SU-DHL-6 (cell line): ENCODE results near the gene MCF2L2.

Experiments used
- H2AFZ ChIP-seq: fragments of 200-600 bp; sonication (generic); 2 replicates; pipeline ENCODE4 v1.6.1; 2014; ENCODE audit warnings: low read depth, mild to moderate bottlenecking, moderate library complexity, mixed read lengths, antibody characterized with exemption, low read length; ENCODE audit not compliant: severe bottlenecking
- H3F3A ChIP-seq: fragments of 200-600 bp; shearing (Covaris generic); 2 replicates; pipeline ENCODE4 v1.6.0; 2016; ENCODE audit warnings: antibody characterized with exemption, mild to moderate bottlenecking; ENCODE audit not compliant: insufficient read depth
- H3K27ac ChIP-seq: fragments of 200-600 bp; sonication (generic); 2 replicates; pipeline ENCODE4 v1.5.1; 2016; ENCODE audit warnings: low read depth, mild to moderate bottlenecking, low read length, moderate library complexity, mixed read lengths
- H3K27me3 ChIP-seq: fragments of 200-600 bp; sonication (generic), shearing (Covaris generic); 2 replicates; pipeline ENCODE4 v1.6.0; 2014; ENCODE audit warnings: mild to moderate bottlenecking, low read length
- H3K36me3 ChIP-seq: fragments of 200-600 bp; sonication (generic); 2 replicates; pipeline ENCODE4 v1.6.1; 2014; ENCODE audit warnings: mild to moderate bottlenecking, low read length, mixed read lengths
- H3K4me2 ChIP-seq: fragments of 300-600, 200-600 bp; shearing (Covaris generic), sonication (generic); 2 replicates; pipeline ENCODE4 v1.6.0; 2014; ENCODE audit warnings: low read length, low read depth, mild to moderate bottlenecking; ENCODE audit not compliant: poor library complexity, severe bottlenecking
- H3K4me3 ChIP-seq: fragments of 200-600 bp; sonication (generic); 2 replicates; pipeline ENCODE4 v1.5.1; 2014; ENCODE audit warnings: antibody characterized with exemption, low read length, mild to moderate bottlenecking, mixed read lengths; ENCODE audit not compliant: insufficient read depth, poor library complexity, severe bottlenecking
- H3K79me2 ChIP-seq: fragments of 200-600 bp; sonication (generic); 2 replicates; pipeline ENCODE4 v1.6.1; 2014; ENCODE audit warnings: mild to moderate bottlenecking, low read length, moderate library complexity; ENCODE audit not compliant: insufficient read depth
- H3K9ac ChIP-seq: fragments of 200-600 bp; sonication (generic); 2 replicates; pipeline ENCODE4 v1.7.0; 2014; ENCODE audit warnings: mild to moderate bottlenecking, low read length
- H3K9me2 ChIP-seq: fragments of 200-600 bp; sonication (generic); replicated peaks from 2 replicates; pipeline ENCODE4 v1.6.1; 2014; ENCODE audit warnings: low read length; ENCODE audit not compliant: insufficient read depth
- H3K9me3 ChIP-seq: fragments of 200-600 bp; sonication (generic); 2 replicates; pipeline ENCODE4 v1.6.1; 2014; ENCODE audit warnings: low read length, mixed read lengths; ENCODE audit not compliant: insufficient read depth
- H4K20me1 ChIP-seq: fragments of 200-600 bp; sonication (generic); 2 replicates; pipeline ENCODE4 v1.6.1; 2014; ENCODE audit warnings: low read depth, mild to moderate bottlenecking, antibody characterized with exemption, low read length, moderate library complexity, mixed read lengths
- CTCF ChIP-seq: fragments of 200-600 bp; sonication (generic); IDR thresholded peaks from one replicate; pipeline ENCODE4 v1.5.1; 2017; ENCODE audit warnings: antibody characterized with exemption, mild to moderate bottlenecking, low read length, moderate library complexity; ENCODE audit not compliant: insufficient read depth, poor library complexity, severe bottlenecking
- EZH2phosphoT487 ChIP-seq: fragments of 200-600 bp; sonication (generic), shearing (Covaris generic); conservative IDR thresholded peaks from 2 replicates; pipeline ENCODE4 v1.6.1; 2018; ENCODE audit warnings: mild to moderate bottlenecking, antibody characterized with exemption, low read length, moderate library complexity, mixed read lengths

MCF2L2 gene

GRCh38 chr3:183210341-183210740 is 218.1 kb downstream of the MCF2L2 start:
- no peak overlapping the region for H3K4me2 ChIP-seq

GRCh38 chr3:183208800-183209199 is 219.6 kb downstream of the MCF2L2 start:
- H3K9me3 ChIP-seq = peaks cover 1% of the 10 kb centered on the region; the same call in 1 of the 2 replicates
- no peak overlapping the region for H3K4me2 ChIP-seq
- TF ChIP-seq CTCF (no peak), EZH2phosphoT487 (no peak)
- no peaks in the 10 kb centered on the region for H3K79me2 ChIP-seq
- no peaks in the 10 kb centered on the region for H3F3A ChIP-seq
- H3K4me3 ChIP-seq = no peak overlapping the region
- no peak overlapping the region for H3K27ac ChIP-seq
- H2AFZ ChIP-seq = no peak overlapping the region
- no peaks in the 10 kb centered on the region for H4K20me1 ChIP-seq
- no peaks in the 10 kb centered on the region for H3K36me3 ChIP-seq
- H3K9ac ChIP-seq = no peak overlapping the region
- no peaks in the 10 kb centered on the region for H3K9me2 ChIP-seq
- H3K27me3 ChIP-seq = no peaks in the 10 kb centered on the region

More at GRCh38 chr3:183210341-183210740, 218.1 kb downstream of the MCF2L2 start:
- no peaks in the 10 kb centered on the region for H3F3A ChIP-seq
- no peaks in the 10 kb centered on the region for H3K36me3 ChIP-seq
- no peaks in the 10 kb centered on the region for H3K79me2 ChIP-seq
- no peak overlapping the region for H3K4me3 ChIP-seq
- H3K27me3 ChIP-seq = no peaks in the 10 kb centered on the region
- no peak overlapping the region for H2AFZ ChIP-seq
- no peak for TF ChIP-seq EZH2phosphoT487
- TF ChIP-seq CTCF = no peak
- no peak overlapping the region for H3K9ac ChIP-seq
- no peaks in the 10 kb centered on the region for H3K9me3 ChIP-seq
- H3K9me2 ChIP-seq = no peaks in the 10 kb centered on the region
- H4K20me1 ChIP-seq = no peaks in the 10 kb centered on the region
- H3K27ac ChIP-seq = no peak overlapping the region

- Histone ChIP-seq H3K27me3 (no peaks in the 10 kb centered on the region), H3K4me2 (no peak overlapping the region), H3F3A (no peaks in the 10 kb centered on the region), H3K79me2 (no peaks in the 10 kb centered on the region), H4K20me1 (no peaks in the 10 kb centered on the region), H3K4me3 (no peak overlapping the region), H3K9me2 (no peaks in the 10 kb centered on the region), H3K9ac (no peak overlapping the region), H3K36me3 (no peaks in the 10 kb centered on the region), H3K27ac (no peak overlapping the region), H3K9me3 (peaks cover 7% of the 10 kb centered on the region; the same call in 1 of the 2 replicates), H2AFZ (no peak overlapping the region)
- TF ChIP-seq CTCF (no peak), EZH2phosphoT487 (no peak)
Observed at GRCh38 chr3:183208260-183208659, 220.2 kb downstream of the MCF2L2 start.
